Stimulated activated CD4-positive, alpha-beta T cell treated with anti-CD3 and anti-CD28 coated beads, TNF-alpha, amount 100 ng/mL, for 4 hours (primary cell): ENCODE results near the gene ERC2.

Source experiments
- DNase-seq, 3 experiments: peaks; one replicate each; pipeline ENCODE4 v3.0.0-alpha.2; 2020; ENCODE audit warnings: low read depth in 3 of 3

ERC2 gene

GRCh38 chr3:55477306-55478303, 990.7 kb downstream of the ERC2 start:
- DNase-seq, result no peak

- DNase-seq, result no peak
Observed at GRCh38 chr3:55476515-55476914, 991.8 kb downstream of the ERC2 start.

GRCh38 chr3:55474213-55474632, 994.0 kb downstream of the ERC2 start:
- DNase-seq, result no peak

GRCh38 chr3:55473788-55474187, 994.5 kb downstream of the ERC2 start:
- DNase-seq, result no peak

GRCh38 chr3:55471522-55472280, 996.6 kb downstream of the ERC2 start:
- DNase-seq, result no peak

- no peak for DNase-seq
Observed at GRCh38 chr3:55471084-55471483, 997.2 kb downstream of the ERC2 start.

GRCh38 chr3:55469957-55470526, 998.2 kb downstream of the ERC2 start:
- DNase-seq, result no peak

GRCh38 chr3:55468251-55468650, 1000.0 kb downstream of the ERC2 start:
- no peak for DNase-seq

- no peak for DNase-seq
Observed at GRCh38 chr3:55467099-55467498, 1001.2 kb downstream of the ERC2 start.

- no peak for DNase-seq
Observed at GRCh38 chr3:55466526-55466925, 1001.7 kb downstream of the ERC2 start.

GRCh38 chr3:55461896-55462295, 1006.4 kb downstream of the ERC2 start:
- DNase-seq, result no peak

GRCh38 chr3:55459838-55460237, 1008.4 kb downstream of the ERC2 start:
- no peak for DNase-seq
